Caco-2 (cell line): ENCODE measurements around the gene ATP9A. TPM values are rescaled to one million over a fixed set of nuclear protein-coding genes. Genes with fewer than 3 reads are reported as not detected.

ENCODE experiments used
- BruUV-seq: library from RNA; stranded (reverse); fragments of 400-500 nt; replicated peaks from 2 replicates; lab custom pipeline; 2021; lab: Mats Ljungman, UMichigan
- CTCF ChIA-PET: fragments of 300-600 bp; sonication (Branson Sonifier 250); formaldehyde crosslinking; loops from one replicate; lab custom pipeline; 2022; ENCODE audit warnings: antibody characterized with exemption; lab: Charles Lee
- POLR2A ChIA-PET: fragments of 300-600 bp; sonication (Branson Sonifier 250); formaldehyde crosslinking; loops from one replicate; lab custom pipeline; 2022; ENCODE audit warnings: antibody characterized with exemption; lab: Charles Lee
- DNase-seq, 2 experiments: peaks; one replicate each; pipeline versions ENCODE4 v3.0.0 to v3.0.0-alpha.2; 2020 to 2022
- H3K27me3 ChIP-seq: replicated peaks from 2 replicates; pipeline ENCODE4 v1.6.0; 2011; ENCODE audit warnings: low read length; ENCODE audit not compliant: control insufficient read depth, insufficient read depth
- H3K36me3 ChIP-seq: 2 replicates; pipeline ENCODE4 v1.5.1; 2011; ENCODE audit warnings: low read length; ENCODE audit not compliant: control insufficient read depth, insufficient read depth
- H3K4me1 ChIP-seq: fragments of 250-450 bp; sonication (Bioruptor Pico); 2 replicates; pipeline ENCODE4 v1.5.1; 2020; ENCODE audit warnings: mild to moderate bottlenecking
- H3K4me3 ChIP-seq: 2 replicates; pipeline ENCODE4 v1.5.1; 2011; ENCODE audit warnings: low read depth, mild to moderate bottlenecking, control low read depth, low read length
- H3K9me3 ChIP-seq: fragments of 250-450 bp; sonication (Bioruptor Pico); 2 replicates; pipeline ENCODE4 v1.5.1; 2020; ENCODE audit warnings: mild to moderate bottlenecking, moderate library complexity
- H3K27ac Mint-ChIP-seq: one replicate; pipeline ENCODE4 v1.8.0; 2022; ENCODE audit warnings: mixed read lengths; ENCODE audit not compliant: unreplicated experiment
- H3K27me3 Mint-ChIP-seq: one replicate; pipeline ENCODE4 v1.8.0; 2022; ENCODE audit warnings: mixed read lengths; ENCODE audit not compliant: insufficient read depth, unreplicated experiment
- H3K36me3 Mint-ChIP-seq: one replicate; pipeline ENCODE4 v1.8.0; 2022; ENCODE audit warnings: mild to moderate bottlenecking, mixed read lengths; ENCODE audit not compliant: insufficient read depth, unreplicated experiment
- H3K4me1 Mint-ChIP-seq: one replicate; pipeline ENCODE4 v1.8.0; 2022; ENCODE audit warnings: low read depth, mixed read lengths; ENCODE audit not compliant: unreplicated experiment
- H3K4me3 Mint-ChIP-seq: one replicate; pipeline ENCODE4 v1.8.0; 2022; ENCODE audit warnings: mild to moderate bottlenecking, moderate library complexity, mixed read lengths; ENCODE audit not compliant: unreplicated experiment
- H3K9me3 Mint-ChIP-seq: one replicate; pipeline ENCODE4 v1.8.0; 2022; ENCODE audit warnings: mixed read lengths; ENCODE audit not compliant: unreplicated experiment
- intact Hi-C: fragments of 100-400 bp; cut with micrococcal nuclease; formaldehyde crosslinking; loops from one replicate; pipeline ENCODE4 v1.10.0; 2022; ENCODE audit not compliant: unreplicated experiment
- total RNA-seq: library from RNA; stranded (reverse); gene quantifications from 2 replicates; pipeline ENCODE4 v1.2.3, GENCODE V29; 2022
- TF ChIP-seq, protein P1 (sequence below), 2 experiments: fragments of 200-600 bp in 1 of 2; IDR thresholded peaks; 1 replicate in 1 of 2; 2 replicates in 1 of 2; pipeline versions ENCODE4 v1.5.1 to v1.8.0; 2011 to 2022; ENCODE audit warnings: antibody characterized with exemption in 1 of 2, control low read depth in 1 of 2, inconsistent platforms in 1 of 2, low read depth in 1 of 2, low read length in 1 of 2, mild to moderate bottlenecking in 1 of 2, moderate library complexity in 1 of 2; ENCODE audit not compliant: insufficient read depth in 1 of 2, severe bottlenecking in 1 of 2, unreplicated experiment in 1 of 2

Gene ATP9A
- total RNA-seq, 1 experiment from 2014 or later = 102 TPM

DNA sequence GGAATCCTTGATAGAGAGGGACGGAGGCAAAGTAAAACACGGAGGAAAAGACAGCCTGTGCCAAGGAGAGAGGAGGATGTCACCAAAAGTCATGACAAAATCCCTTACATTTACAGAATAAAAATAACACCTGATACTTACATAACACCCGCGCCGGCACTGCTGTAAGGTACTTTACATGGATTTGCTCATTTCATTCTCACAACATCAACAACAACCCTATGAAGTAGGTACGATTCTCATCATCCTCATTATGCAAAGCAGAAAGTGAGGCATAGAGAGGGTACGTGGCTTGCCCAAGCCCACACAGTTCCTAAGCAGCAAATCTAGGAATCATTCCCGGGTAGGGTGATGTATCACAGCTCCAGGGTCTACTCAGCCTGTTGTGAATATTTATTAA is 158.1 kb downstream of the ATP9A start:
- Mint-ChIP-seq H3K4me3 (no peak overlapping the region), H3K27ac (no peak overlapping the region), H3K4me1 (no peaks in the 10 kb centered on the region), H3K27me3 (no peaks in the 10 kb centered on the region), H3K9me3 (no peaks in the 10 kb centered on the region), H3K36me3 (peaks cover 50% of the 10 kb centered on the region)
- CTCF ChIA-PET = interaction anchor here (1.2 kb wide), 1 partner anchor 15 kb away, joined by 4 read pairs; no protein-coding TSS in a partner anchor
- Histone ChIP-seq H3K4me1 (no peaks in the 10 kb centered on the region), H3K27me3 (no peaks in the 10 kb centered on the region), H3K36me3 (peaks cover 13% of the 10 kb centered on the region), H3K4me3 (no peak overlapping the region), H3K9me3 (no peaks in the 10 kb centered on the region)
- no peak for DNase-seq
- intact Hi-C loops = no loop called here
- TF ChIP-seq, protein P1, sequence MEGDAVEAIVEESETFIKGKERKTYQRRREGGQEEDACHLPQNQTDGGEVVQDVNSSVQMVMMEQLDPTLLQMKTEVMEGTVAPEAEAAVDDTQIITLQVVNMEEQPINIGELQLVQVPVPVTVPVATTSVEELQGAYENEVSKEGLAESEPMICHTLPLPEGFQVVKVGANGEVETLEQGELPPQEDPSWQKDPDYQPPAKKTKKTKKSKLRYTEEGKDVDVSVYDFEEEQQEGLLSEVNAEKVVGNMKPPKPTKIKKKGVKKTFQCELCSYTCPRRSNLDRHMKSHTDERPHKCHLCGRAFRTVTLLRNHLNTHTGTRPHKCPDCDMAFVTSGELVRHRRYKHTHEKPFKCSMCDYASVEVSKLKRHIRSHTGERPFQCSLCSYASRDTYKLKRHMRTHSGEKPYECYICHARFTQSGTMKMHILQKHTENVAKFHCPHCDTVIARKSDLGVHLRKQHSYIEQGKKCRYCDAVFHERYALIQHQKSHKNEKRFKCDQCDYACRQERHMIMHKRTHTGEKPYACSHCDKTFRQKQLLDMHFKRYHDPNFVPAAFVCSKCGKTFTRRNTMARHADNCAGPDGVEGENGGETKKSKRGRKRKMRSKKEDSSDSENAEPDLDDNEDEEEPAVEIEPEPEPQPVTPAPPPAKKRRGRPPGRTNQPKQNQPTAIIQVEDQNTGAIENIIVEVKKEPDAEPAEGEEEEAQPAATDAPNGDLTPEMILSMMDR (IDR thresholded peaks at IDR 0.05; ENCODE audit: insufficient read depth in 1 of 2, low read depth in 1 of 2, low read length in 1 of 2, severe bottlenecking in 1 of 2, unreplicated experiment in 1 of 2) = no peak
- BruUV-seq = no TSS peak
- POLR2A ChIA-PET = no interaction called here

DNA sequence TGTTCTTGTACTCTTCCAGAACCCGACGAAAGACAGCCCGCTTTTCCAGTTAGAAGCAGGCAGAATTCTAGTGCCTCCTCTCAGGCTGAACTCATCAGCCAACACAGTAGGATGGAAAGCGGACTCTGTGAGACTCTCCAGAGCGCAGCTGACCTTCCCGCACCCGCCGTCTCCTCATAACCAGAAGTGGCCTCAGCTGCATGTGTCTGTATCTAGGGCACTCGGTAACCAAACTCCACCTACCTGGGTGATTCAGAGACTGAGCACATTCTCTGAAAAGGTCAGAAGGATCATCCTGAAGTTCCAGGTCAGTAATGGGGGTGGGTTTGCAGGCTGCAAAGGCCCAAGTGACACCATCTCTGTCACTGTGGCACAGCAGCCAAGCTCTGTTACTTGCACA is 158.9 kb downstream of the ATP9A start:
- Histone ChIP-seq H3K36me3 (peaks cover 13% of the 10 kb centered on the region), H3K9me3 (no peaks in the 10 kb centered on the region), H3K4me1 (no peaks in the 10 kb centered on the region), H3K27me3 (no peaks in the 10 kb centered on the region), H3K4me3 (no peak overlapping the region)
- CTCF ChIA-PET = no interaction called here
- TF ChIP-seq, protein P1 (IDR thresholded peaks at IDR 0.05; ENCODE audit: insufficient read depth in 1 of 2, low read depth in 1 of 2, low read length in 1 of 2, severe bottlenecking in 1 of 2, unreplicated experiment in 1 of 2) = no peak
- Mint-ChIP-seq H3K9me3 (no peaks in the 10 kb centered on the region), H3K27me3 (no peaks in the 10 kb centered on the region), H3K4me1 (no peaks in the 10 kb centered on the region), H3K36me3 (peaks cover 59% of the 10 kb centered on the region), H3K4me3 (no peak overlapping the region), H3K27ac (no peak overlapping the region)
- no TSS peak for BruUV-seq
- intact Hi-C loops = no loop called here
- POLR2A ChIA-PET = no interaction called here
- DNase-seq = no peak

DNA sequence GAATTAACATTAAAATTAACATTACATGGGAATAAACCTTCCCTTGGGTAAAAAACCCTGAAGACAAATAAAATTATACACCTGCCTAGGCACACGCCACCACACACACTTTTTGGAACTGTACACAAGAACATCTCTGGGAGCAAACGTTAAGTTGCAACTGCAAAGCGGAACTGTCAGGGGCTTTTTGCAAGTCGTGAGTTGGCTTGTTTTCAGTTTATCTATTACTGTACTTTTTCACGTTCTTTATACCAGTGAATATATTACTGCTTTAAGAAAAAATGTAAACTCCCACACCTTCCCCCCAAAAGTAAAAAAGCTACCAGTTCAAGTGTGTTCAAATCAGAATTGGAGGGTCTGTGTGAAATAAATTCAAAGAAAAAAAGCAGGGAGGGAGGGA is 160.1 kb downstream of the ATP9A start:
- H3K4me1 Mint-ChIP-seq = no peaks in the 10 kb centered on the region
- no peak for DNase-seq
- POLR2A ChIA-PET = no interaction called here
- TF ChIP-seq, protein P1 (IDR thresholded peaks at IDR 0.05; ENCODE audit: insufficient read depth in 1 of 2, low read depth in 1 of 2, low read length in 1 of 2, severe bottlenecking in 1 of 2, unreplicated experiment in 1 of 2) = no peak
- no peaks in the 10 kb centered on the region for H3K27me3 Mint-ChIP-seq
- no peak overlapping the region for H3K4me3 ChIP-seq
- BruUV-seq = no TSS peak
- no peak overlapping the region for H3K27ac Mint-ChIP-seq
- intact Hi-C loops = no loop called here
- no peaks in the 10 kb centered on the region for H3K9me3 ChIP-seq
- CTCF ChIA-PET = interaction anchor here (0.7 kb wide), 1 partner anchor 234 kb away, joined by 3 read pairs; no protein-coding TSS in a partner anchor
- H3K36me3 Mint-ChIP-seq = peaks cover 70% of the 10 kb centered on the region
- H3K4me3 Mint-ChIP-seq = no peak overlapping the region
- peaks cover 10% of the 10 kb centered on the region for H3K36me3 ChIP-seq
- H3K4me1 ChIP-seq = no peaks in the 10 kb centered on the region
- no peaks in the 10 kb centered on the region for H3K27me3 ChIP-seq
- H3K9me3 Mint-ChIP-seq = no peaks in the 10 kb centered on the region
